ENCODE data around the gene DTD1. TPM values are rescaled to one million over a fixed set of nuclear protein-coding genes. Genes with fewer than 3 reads are reported as not detected.

Gene DTD1
- total RNA-seq, 1 donor, result 52.1 TPM

DNA sequence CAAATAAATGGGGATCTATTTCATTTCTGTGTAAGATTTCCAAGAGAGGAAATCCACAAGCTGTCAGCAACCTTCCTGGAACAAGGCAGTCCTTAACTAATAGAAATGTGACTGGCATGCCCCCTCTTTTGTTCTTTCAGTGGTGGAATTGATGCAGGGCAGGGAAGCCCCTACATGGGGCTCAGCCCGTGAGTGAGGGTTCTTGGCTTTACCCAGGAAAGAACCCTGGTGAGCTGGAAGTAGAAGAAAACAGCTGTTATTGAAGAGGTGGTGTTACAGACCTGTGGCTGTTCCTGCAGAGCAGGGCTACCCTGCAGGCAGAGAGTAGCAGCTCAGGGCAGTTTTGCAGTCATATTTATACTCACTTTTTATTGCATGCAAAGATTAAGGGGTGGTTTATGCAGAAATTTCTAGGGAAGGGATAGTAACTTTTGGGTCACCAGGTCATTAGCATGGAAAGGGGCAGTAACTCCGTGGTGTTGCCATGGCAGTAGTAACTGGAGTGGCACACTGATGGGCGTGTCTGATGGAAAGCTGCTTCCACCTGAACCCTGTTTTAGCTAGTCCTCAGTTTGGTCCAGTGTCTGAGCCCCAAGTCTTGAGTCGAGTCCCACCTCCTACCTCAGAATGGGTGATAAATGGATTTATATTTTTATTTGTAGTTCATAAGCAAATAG, 137.1 kb downstream of the DTD1 start:
- Histone ChIP-seq H2AFZ (ENCODE audit: low read length) (no peak overlapping the region), H3K27ac (ENCODE audit: low read depth, low read length) (no peak overlapping the region), H3K4me2 (ENCODE audit: insufficient read depth, low read length) (no peak overlapping the region), H3K79me2 (ENCODE audit: insufficient read depth, low read length) (peaks cover 2% of the 10 kb centered on the region), H3K27me3 (ENCODE audit: insufficient read depth, low read length) (no peaks in the 10 kb centered on the region), H3K9me3 (ENCODE audit: low read depth, low read length) (no peaks in the 10 kb centered on the region), H3K4me3 (ENCODE audit: insufficient read depth, low read length) (no peak overlapping the region), H3K4me1 (ENCODE audit: insufficient read depth, low read length) (peaks cover 4% of the 10 kb centered on the region), H3K36me3 (ENCODE audit: insufficient read depth, low read length) (no peaks in the 10 kb centered on the region), H4K20me1 (ENCODE audit: insufficient read depth, low read length) (no peaks in the 10 kb centered on the region)
- no peak for TF ChIP-seq CTCF (IDR thresholded peaks at IDR 0.05; ENCODE audit: extremely low read depth, low read depth, low read length)
- DNase-seq (ENCODE audit: insufficient read length, low spot score, missing footprints), result no peak

- Histone ChIP-seq H3K4me2 (ENCODE audit: insufficient read depth, low read length) (no peak overlapping the region), H3K27me3 (ENCODE audit: insufficient read depth, low read length) (no peaks in the 10 kb centered on the region), H4K20me1 (ENCODE audit: insufficient read depth, low read length) (no peaks in the 10 kb centered on the region), H3K27ac (ENCODE audit: low read depth, low read length) (no peak overlapping the region), H3K79me2 (ENCODE audit: insufficient read depth, low read length) (peaks cover 2% of the 10 kb centered on the region), H2AFZ (ENCODE audit: low read length) (no peak overlapping the region), H3K9me3 (ENCODE audit: low read depth, low read length) (no peaks in the 10 kb centered on the region), H3K36me3 (ENCODE audit: insufficient read depth, low read length) (no peaks in the 10 kb centered on the region), H3K4me3 (ENCODE audit: insufficient read depth, low read length) (no peak overlapping the region), H3K4me1 (ENCODE audit: insufficient read depth, low read length) (peaks cover 2% of the 10 kb centered on the region)
- no peak for DNase-seq (ENCODE audit: insufficient read length, low spot score, missing footprints)
- TF ChIP-seq CTCF (IDR thresholded peaks at IDR 0.05; ENCODE audit: extremely low read depth, low read depth, low read length), result no peak
Measured at GRCh38 chr20:18727032-18727508, 139.2 kb downstream of the DTD1 start.

GRCh38 chr20:18728165-18728869, 140.5 kb downstream of the DTD1 start:
- H3K36me3 ChIP-seq (ENCODE audit: insufficient read depth, low read length), result no peaks in the 10 kb centered on the region
- DNase-seq (ENCODE audit: insufficient read length, low spot score, missing footprints), result no peak
- H3K27me3 ChIP-seq (ENCODE audit: insufficient read depth, low read length), result no peaks in the 10 kb centered on the region
- H2AFZ ChIP-seq (ENCODE audit: low read length), result no peak overlapping the region
- H3K4me2 ChIP-seq (ENCODE audit: insufficient read depth, low read length), result no peak overlapping the region
- TF ChIP-seq CTCF (IDR thresholded peaks at IDR 0.05; ENCODE audit: extremely low read depth, low read depth, low read length), result no peak
- no peaks in the 10 kb centered on the region for H4K20me1 ChIP-seq (ENCODE audit: insufficient read depth, low read length)
- no peaks in the 10 kb centered on the region for H3K9me3 ChIP-seq (ENCODE audit: low read depth, low read length)
- H3K27ac ChIP-seq (ENCODE audit: low read depth, low read length), result no peak overlapping the region
- no peak overlapping the region for H3K4me3 ChIP-seq (ENCODE audit: insufficient read depth, low read length)
- no peaks in the 10 kb centered on the region for H3K4me1 ChIP-seq (ENCODE audit: insufficient read depth, low read length)
- H3K79me2 ChIP-seq (ENCODE audit: insufficient read depth, low read length), result no peaks in the 10 kb centered on the region

- no peaks in the 10 kb centered on the region for H4K20me1 ChIP-seq (ENCODE audit: insufficient read depth, low read length)
- no peak overlapping the region for H3K4me2 ChIP-seq (ENCODE audit: insufficient read depth, low read length)
- H3K27ac ChIP-seq (ENCODE audit: low read depth, low read length), result no peak overlapping the region
- H3K9me3 ChIP-seq (ENCODE audit: low read depth, low read length), result no peaks in the 10 kb centered on the region
- DNase-seq (ENCODE audit: insufficient read length, low spot score, missing footprints), result no peak
- H2AFZ ChIP-seq (ENCODE audit: low read length), result no peak overlapping the region
- H3K36me3 ChIP-seq (ENCODE audit: insufficient read depth, low read length), result no peaks in the 10 kb centered on the region
- H3K79me2 ChIP-seq (ENCODE audit: insufficient read depth, low read length), result no peaks in the 10 kb centered on the region
- no peaks in the 10 kb centered on the region for H3K4me1 ChIP-seq (ENCODE audit: insufficient read depth, low read length)
- no peaks in the 10 kb centered on the region for H3K27me3 ChIP-seq (ENCODE audit: insufficient read depth, low read length)
- H3K4me3 ChIP-seq (ENCODE audit: insufficient read depth, low read length), result no peak overlapping the region
- no peak for TF ChIP-seq CTCF (IDR thresholded peaks at IDR 0.05; ENCODE audit: extremely low read depth, low read depth, low read length)
Measured at GRCh38 chr20:18728870-18729224, 141.0 kb downstream of the DTD1 start.
